Measurements from ENCODE around the gene SBSN. TPM values are rescaled to one million over a fixed set of nuclear protein-coding genes. Genes with fewer than 3 reads are reported as not detected.

Gene SBSN
- total RNA-seq, 2 donors from 2014 or later: not detected

- no peaks in the 10 kb centered on the region for H3K27me3 Mint-ChIP-seq
- no peak overlapping the region for H3K27ac Mint-ChIP-seq
Measured at GRCh38 chr19:35549174-35549788, 21.2 kb upstream of the SBSN start.

GRCh38 chr19:35546532-35546931, 18.4 kb upstream of the SBSN start:
- Mint-ChIP-seq H3K4me1 (peaks cover 34% of the 10 kb centered on the region), H3K27ac (peak overlapping the region; percentile 51), H3K4me3 (peak overlapping the region; percentile 96), H3K36me3 (ENCODE audit: low read depth) (peaks cover 3% of the 10 kb centered on the region), H3K27me3 (no peaks in the 10 kb centered on the region)
- DNase-seq (no peak), ATAC-seq (no peak)
- no peaks in the 10 kb centered on the region for H3K9me3 ChIP-seq (ENCODE audit: control insufficient read depth, low read length, poor library complexity, severe bottlenecking)

More at GRCh38 chr19:35549174-35549788, 21.2 kb upstream of the SBSN start:
- DNase-seq: peak; percentile 28 to 38 (median 31)
- no peak for ATAC-seq
- Mint-ChIP-seq H3K4me1 (peaks cover 34% of the 10 kb centered on the region), H3K36me3 (ENCODE audit: low read depth) (peaks cover 3% of the 10 kb centered on the region), H3K4me3 (peak overlapping the region; percentile 68)
- H3K9me3 ChIP-seq (ENCODE audit: control insufficient read depth, low read length, poor library complexity, severe bottlenecking): no peaks in the 10 kb centered on the region

- Mint-ChIP-seq H3K27ac (peak overlapping the region; percentile 51), H3K27me3 (no peaks in the 10 kb centered on the region), H3K36me3 (ENCODE audit: low read depth) (peaks cover 3% of the 10 kb centered on the region), H3K4me3 (peak overlapping the region; percentile 96), H3K4me1 (peaks cover 34% of the 10 kb centered on the region)
- H3K9me3 ChIP-seq (ENCODE audit: control insufficient read depth, low read length, poor library complexity, severe bottlenecking): no peaks in the 10 kb centered on the region
- DNase-seq: peak; percentile 18 to 33 (median 32)
- peak; percentile 55 for ATAC-seq
Measured at GRCh38 chr19:35545855-35546381, 17.8 kb upstream of the SBSN start.

- H3K36me3 Mint-ChIP-seq (ENCODE audit: low read depth): peaks cover 3% of the 10 kb centered on the region
- H3K27me3 Mint-ChIP-seq: no peaks in the 10 kb centered on the region
- peaks cover 32% of the 10 kb centered on the region for H3K4me1 Mint-ChIP-seq
- H3K9me3 ChIP-seq (ENCODE audit: control insufficient read depth, low read length, poor library complexity, severe bottlenecking): no peaks in the 10 kb centered on the region
- H3K4me3 Mint-ChIP-seq: peak within 1 kb of the TSS; percentile 96
- peak within 1 kb of the TSS; percentile 51 for H3K27ac Mint-ChIP-seq
- ATAC-seq (peak; percentile 90), DNase-seq (peak; percentile 58 to 64 (median 63))
Measured at GRCh38 chr19:35545001-35545854, 17.1 kb upstream of the SBSN start, which contains the start of gene TMEM147. Gene TMEM147 (plus strand): TSS chr19:35545626. CDS start chr19:35545740, 114 bp downstream.

- no peaks in the 10 kb centered on the region for H3K9me3 ChIP-seq (ENCODE audit: control insufficient read depth, low read length, poor library complexity, severe bottlenecking)
- H3K4me3 Mint-ChIP-seq: peak overlapping the region; percentile 96
- ATAC-seq: no peak
- peaks cover 29% of the 10 kb centered on the region for H3K4me1 Mint-ChIP-seq
- H3K27ac Mint-ChIP-seq: peak overlapping the region; percentile 51
- H3K27me3 Mint-ChIP-seq: no peaks in the 10 kb centered on the region
- DNase-seq: no peak
- peaks cover 2% of the 10 kb centered on the region for H3K36me3 Mint-ChIP-seq (ENCODE audit: low read depth)
Measured at GRCh38 chr19:35544110-35544802, 16.1 kb upstream of the SBSN start.

- H3K4me3 Mint-ChIP-seq: no peak overlapping the region
- ATAC-seq: no peak
- no peak for DNase-seq
- peaks cover 23% of the 10 kb centered on the region for H3K4me1 Mint-ChIP-seq
- H3K36me3 Mint-ChIP-seq (ENCODE audit: low read depth): no peaks in the 10 kb centered on the region
- H3K9me3 ChIP-seq (ENCODE audit: control insufficient read depth, low read length, poor library complexity, severe bottlenecking): no peaks in the 10 kb centered on the region
- no peaks in the 10 kb centered on the region for H3K27me3 Mint-ChIP-seq
- peak overlapping the region; percentile 51 for H3K27ac Mint-ChIP-seq
Measured at GRCh38 chr19:35543280-35544109, 15.4 kb upstream of the SBSN start.

- DNase-seq: no peak
- Mint-ChIP-seq H3K4me1 (peaks cover 21% of the 10 kb centered on the region), H3K27me3 (no peaks in the 10 kb centered on the region), H3K36me3 (ENCODE audit: low read depth) (no peaks in the 10 kb centered on the region), H3K27ac (no peak overlapping the region), H3K4me3 (no peak overlapping the region)
- ATAC-seq: no peak
- no peaks in the 10 kb centered on the region for H3K9me3 ChIP-seq (ENCODE audit: control insufficient read depth, low read length, poor library complexity, severe bottlenecking)
Measured at GRCh38 chr19:35542209-35542608, 14.1 kb upstream of the SBSN start.

GRCh38 chr19:35540356-35540927, 12.3 kb upstream of the SBSN start:
- H3K9me3 ChIP-seq (ENCODE audit: control insufficient read depth, low read length, poor library complexity, severe bottlenecking): no peaks in the 10 kb centered on the region
- Mint-ChIP-seq H3K36me3 (ENCODE audit: low read depth) (no peaks in the 10 kb centered on the region), H3K27ac (no peak overlapping the region), H3K27me3 (no peaks in the 10 kb centered on the region), H3K4me1 (peaks cover 10% of the 10 kb centered on the region), H3K4me3 (no peak overlapping the region)
- DNase-seq (no peak), ATAC-seq (no peak)

- H3K27ac Mint-ChIP-seq: no peak overlapping the region
- no peaks in the 10 kb centered on the region for H3K27me3 Mint-ChIP-seq
- H3K4me3 Mint-ChIP-seq: no peak overlapping the region
- H3K36me3 Mint-ChIP-seq (ENCODE audit: low read depth): no peaks in the 10 kb centered on the region
- ATAC-seq: no peak
- peaks cover 12% of the 10 kb centered on the region for H3K4me1 Mint-ChIP-seq
- H3K9me3 ChIP-seq (ENCODE audit: control insufficient read depth, low read length, poor library complexity, severe bottlenecking): no peaks in the 10 kb centered on the region
- no peak for DNase-seq
Measured at GRCh38 chr19:35539850-35540249, 11.7 kb upstream of the SBSN start.

GRCh38 chr19:35539314-35539713, 11.2 kb upstream of the SBSN start:
- DNase-seq (no peak), ATAC-seq (no peak)
- Mint-ChIP-seq H3K4me1 (peaks cover 7% of the 10 kb centered on the region), H3K4me3 (no peak overlapping the region), H3K36me3 (ENCODE audit: low read depth) (no peaks in the 10 kb centered on the region), H3K27me3 (peaks cover under 1% of the 10 kb centered on the region), H3K27ac (no peak overlapping the region)
- H3K9me3 ChIP-seq (ENCODE audit: control insufficient read depth, low read length, poor library complexity, severe bottlenecking): no peaks in the 10 kb centered on the region

GRCh38 chr19:35534803-35535480, 6.8 kb upstream of the SBSN start:
- peaks cover 13% of the 10 kb centered on the region for H3K4me1 Mint-ChIP-seq
- no peak overlapping the region for H3K4me3 Mint-ChIP-seq
- DNase-seq (no peak), ATAC-seq (no peak)
- no peak overlapping the region for H3K27ac Mint-ChIP-seq
- peaks cover 30% of the 10 kb centered on the region for H3K27me3 Mint-ChIP-seq
- H3K36me3 Mint-ChIP-seq (ENCODE audit: low read depth): peaks cover 4% of the 10 kb centered on the region
- no peaks in the 10 kb centered on the region for H3K9me3 ChIP-seq (ENCODE audit: control insufficient read depth, low read length, poor library complexity, severe bottlenecking)
